Measurements from ENCODE around the gene CLMN.
A peak's percentile ranks its signal among the peaks of the same experiment; 100 is the strongest.

The CLMN gene

DNA sequence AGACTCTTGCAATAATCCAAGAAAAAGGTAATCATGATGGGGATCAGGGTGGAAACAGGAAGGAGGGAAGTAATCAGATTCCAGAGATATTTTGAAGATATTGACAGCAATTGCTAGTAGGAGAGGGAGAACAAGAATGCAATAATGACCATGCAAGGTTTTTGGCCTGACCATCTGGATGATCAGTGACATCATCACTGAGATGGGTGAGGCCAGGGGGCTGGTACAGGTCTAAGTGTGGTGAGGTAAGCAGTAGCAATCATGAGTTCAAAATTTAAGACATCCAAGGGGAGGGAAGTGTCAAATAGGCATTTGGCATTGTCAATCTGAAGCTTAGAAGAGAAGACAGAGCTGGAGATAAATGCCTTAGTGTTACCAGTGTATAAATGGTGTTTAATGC, 24.8 kb upstream of the CLMN start:
- no peak for DNase-seq

- DNase-seq, result no peak
Measured at GRCh38 chr14:95341564-95341963, 21.9 kb upstream of the CLMN start.

DNA sequence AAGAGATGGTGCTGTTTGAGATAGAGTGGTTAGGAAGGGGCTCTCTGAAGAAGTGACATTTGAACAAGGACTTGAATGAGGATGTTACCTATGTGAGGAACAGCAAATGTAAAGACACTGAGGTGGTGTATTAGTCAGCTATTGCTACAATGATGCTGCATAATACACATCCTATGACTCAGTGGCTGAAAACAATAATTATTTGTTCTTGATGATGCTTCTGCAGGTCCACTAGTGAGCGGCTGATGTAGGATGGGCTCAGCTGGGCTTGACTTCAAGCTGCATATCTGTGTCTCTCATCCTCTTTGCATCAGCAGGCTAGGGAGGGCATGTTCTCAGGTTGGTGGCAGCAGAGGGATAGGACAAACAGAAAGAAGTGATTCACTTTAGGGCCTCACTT, 21.4 kb upstream of the CLMN start:
- no peak for DNase-seq

GRCh38 chr14:95340201-95340697, 20.5 kb upstream of the CLMN start:
- no peak for DNase-seq

GRCh38 chr14:95339301-95339865, 19.7 kb upstream of the CLMN start:
- DNase-seq, result no peak

- no peak for DNase-seq
Measured at GRCh38 chr14:95338436-95338835, 18.7 kb upstream of the CLMN start.

DNA sequence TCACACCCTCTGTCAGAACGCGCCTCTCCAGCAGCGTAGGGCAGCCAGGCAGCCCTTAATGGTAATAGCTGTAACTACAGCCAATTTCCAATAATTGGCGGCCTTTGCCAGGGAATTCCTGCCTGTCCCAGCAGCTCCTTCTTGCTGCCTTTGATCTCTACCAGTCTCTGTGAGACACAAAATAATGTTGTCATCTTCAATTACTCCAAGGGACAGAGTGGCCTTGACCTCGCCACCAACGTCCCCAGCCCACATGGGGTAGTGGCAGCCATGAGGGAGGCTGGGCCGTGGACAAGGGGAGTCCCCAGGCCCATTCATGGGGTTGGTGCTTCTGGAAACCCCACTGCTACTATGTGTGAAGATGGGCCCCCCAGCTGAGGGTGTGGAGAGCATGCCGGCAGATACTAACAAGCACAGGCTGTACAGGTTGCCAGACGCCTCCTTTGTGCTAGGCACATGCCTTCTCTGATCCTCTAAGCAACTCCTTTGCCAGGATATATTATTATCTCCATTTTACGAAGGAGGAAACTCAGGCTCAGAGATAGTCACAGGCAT, 17.4 kb upstream of the CLMN start:
- DNase-seq, result no peak

DNA sequence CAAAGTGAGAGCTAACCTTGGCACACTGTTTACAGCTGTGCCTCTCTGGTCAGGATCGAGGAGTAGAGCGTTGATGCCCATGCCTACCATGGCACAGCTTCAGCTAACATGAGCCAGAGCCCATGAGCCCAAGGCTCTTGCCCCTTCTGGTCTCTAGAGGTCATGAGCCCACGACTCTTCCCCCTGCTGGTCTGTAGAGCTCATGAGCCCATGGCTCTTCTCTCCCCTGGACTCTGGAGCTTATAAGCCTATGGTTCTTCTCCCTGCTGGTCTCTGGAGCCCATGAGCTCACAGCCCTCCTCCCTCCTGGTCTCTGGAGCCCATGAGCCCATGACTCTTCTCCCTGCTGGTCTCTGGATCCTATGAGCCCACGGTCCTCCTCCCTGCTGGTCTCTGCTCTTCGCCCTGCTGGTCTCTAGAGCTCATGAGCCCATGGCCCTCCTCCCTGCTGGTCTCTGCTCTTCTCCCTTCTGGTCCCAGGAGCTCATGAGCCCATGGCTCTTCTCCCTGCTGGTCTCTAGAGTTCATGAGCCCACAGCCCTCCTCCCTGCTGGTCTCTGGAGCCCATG, 16.6 kb upstream of the CLMN start:
- no peak for DNase-seq

DNA sequence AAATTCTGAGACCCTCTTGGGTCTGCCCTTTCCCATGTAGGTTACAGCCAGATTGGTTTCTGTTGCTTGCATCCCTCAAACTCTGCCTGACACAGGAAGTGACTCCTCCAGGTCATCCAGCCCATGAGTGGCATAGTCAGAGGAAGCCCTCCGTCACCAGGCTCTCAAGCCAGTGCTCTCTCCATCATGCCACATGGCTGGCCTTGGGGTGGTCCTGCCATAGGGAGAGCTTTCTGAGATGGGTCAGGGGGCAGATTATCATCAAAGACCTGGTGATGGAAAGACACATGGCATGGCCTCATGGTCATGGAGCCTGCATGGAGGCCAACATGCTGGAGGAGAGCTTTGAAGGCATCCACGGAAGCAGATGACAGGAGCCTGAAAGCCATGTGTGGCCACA, 15.4 kb upstream of the CLMN start:
- no peak for DNase-seq

- DNase-seq, result no peak
Measured at GRCh38 chr14:95334044-95334443, 14.3 kb upstream of the CLMN start.

DNA sequence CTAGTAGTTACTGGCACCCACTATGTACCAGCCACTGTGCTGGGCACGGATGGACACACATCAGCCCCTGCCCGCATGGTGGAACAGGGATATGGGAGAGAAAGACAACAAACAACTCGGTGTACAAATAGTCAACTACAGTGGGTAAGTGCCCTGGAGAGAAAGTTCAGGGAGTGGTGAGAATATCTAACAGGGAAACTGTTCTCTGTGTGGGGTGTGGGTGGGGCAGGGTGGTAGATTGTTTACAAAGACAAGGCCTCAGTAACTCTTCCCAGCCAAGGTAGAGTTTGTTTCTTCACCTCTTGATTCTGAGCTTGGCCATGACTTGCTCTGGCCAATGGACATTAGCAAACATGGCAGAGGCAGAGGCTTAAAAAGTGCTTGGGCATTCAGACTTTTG, 12.9 kb upstream of the CLMN start:
- no peak for DNase-seq

GRCh38 chr14:95331708-95332408, 12.2 kb upstream of the CLMN start:
- no peak for DNase-seq

DNA sequence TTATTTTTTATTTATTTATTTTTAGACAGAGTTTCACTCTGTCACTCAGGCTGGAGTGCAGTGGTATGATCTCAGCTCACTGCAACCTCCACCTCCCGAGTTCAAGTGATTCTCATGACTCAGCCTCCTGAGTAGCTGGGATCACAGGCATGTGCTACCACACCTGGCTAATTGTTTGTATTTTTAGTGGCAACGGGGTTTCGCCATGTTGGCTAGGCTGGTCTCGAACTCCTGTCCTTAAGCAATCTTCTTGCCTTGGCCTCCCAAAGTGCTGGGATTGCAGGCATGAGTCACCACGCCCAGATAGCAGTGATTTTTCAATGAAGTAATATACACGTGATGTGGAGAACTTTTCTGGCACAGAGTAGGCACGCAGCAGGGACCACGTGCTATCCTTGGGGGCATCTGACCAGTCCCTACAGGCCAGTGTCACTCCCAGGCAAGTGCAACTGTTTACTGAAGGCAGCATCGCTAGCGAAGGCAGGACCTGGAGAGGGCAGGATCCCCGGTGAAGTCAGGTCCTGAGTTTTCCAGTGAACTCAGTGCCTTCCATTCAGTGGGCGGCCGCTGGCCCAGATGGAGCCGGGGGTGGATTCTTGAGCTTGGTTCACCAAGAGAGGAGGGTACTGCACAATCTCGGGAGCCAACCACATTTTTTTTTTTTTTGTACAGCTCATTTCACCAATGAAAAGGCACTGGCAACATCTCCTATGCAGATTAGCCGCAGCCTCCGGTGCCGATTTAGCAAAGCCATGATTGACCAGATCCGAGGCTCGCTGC, 11.1 kb upstream of the CLMN start:
- DNase-seq, result peak in 1 of 2 donors; percentile 15

GRCh38 chr14:95329941-95330340, 10.2 kb upstream of the CLMN start:
- no peak for DNase-seq

- no peak for DNase-seq
Measured at GRCh38 chr14:95328729-95329503, 9.2 kb upstream of the CLMN start.

GRCh38 chr14:95327558-95328374, 8.1 kb upstream of the CLMN start:
- DNase-seq, result no peak

DNA sequence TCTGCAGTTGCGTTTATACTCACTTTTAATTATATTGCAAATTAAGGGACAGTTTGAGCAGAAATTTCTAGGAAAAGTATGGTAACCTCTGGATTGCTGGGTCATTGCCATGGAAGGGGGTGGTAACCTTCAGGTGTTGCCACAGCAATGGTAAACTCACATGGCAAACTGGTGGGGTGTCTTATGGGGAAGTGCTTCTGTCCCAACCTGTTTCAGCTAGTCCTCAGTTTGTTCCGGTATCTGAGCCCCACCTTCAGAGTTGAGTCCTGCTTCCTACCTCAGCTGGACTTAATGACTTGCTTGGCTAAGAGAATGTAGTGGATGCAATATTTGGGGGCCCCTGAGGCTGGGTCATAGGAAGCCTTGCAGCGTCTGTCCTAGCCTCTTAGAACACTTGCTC, 7.3 kb upstream of the CLMN start:
- DNase-seq, result no peak

GRCh38 chr14:95323917-95324316, 4.2 kb upstream of the CLMN start:
- DNase-seq, result no peak

- no peak for DNase-seq
Measured at GRCh38 chr14:95323361-95323760, 3.7 kb upstream of the CLMN start.

DNA sequence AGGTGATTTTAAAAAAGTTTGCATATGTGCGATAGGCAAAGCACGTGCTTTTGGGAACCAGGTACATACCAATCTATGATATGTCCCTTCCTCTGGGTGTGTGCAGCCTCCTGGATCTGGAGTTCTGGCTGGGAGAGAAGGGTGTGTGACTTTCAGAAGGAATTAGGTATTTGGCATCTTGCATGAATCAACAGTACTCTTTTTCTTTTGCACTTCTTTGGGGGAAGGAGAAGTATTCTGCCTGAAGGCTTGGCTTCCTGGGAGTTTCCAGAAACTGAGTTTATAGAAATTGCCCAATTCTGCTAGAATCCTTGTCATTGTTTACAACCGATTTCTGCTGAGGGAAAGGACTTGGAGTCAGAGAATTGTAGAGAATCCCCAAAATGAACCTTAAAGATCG, 2.9 kb upstream of the CLMN start:
- no peak for DNase-seq

GRCh38 chr14:95321693-95322455, 2.2 kb upstream of the CLMN start:
- no peak for DNase-seq
